ENCODE results near the gene MB.

DNA sequence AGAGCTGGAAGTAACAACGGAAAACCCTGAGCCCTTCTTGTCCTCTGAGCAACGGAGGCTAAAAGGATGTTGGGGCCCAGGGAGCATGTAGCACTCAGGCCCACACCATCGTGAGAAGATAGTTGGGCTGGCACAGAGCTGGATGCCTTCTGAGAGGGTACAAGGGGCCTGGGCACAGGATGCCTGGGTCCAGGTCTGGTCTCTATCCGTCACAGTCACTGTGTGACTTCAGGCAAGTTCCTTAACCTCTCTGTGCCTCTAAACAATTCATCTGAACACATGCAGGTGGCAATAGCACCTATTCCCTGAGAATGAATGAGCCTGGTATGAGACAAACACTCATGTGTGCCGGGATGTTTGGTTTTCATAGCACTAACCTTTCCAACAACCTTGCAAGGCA, 29.2 kb downstream of the MB start:
- TF ChIP-seq POLR2A (IDR thresholded peaks at IDR 0.05), result no peak
- TF ChIP-seq EP300 (IDR thresholded peaks at IDR 0.05), result no peak
